A549 (cell line): ENCODE results near the gene CMKLR1. TPM values are rescaled to one million over a fixed set of nuclear protein-coding genes. Genes with fewer than 3 reads are reported as not detected.

Experiments used
- ATAC-seq, 2 experiments: fragments of 200-7000 bp in 1 of 2; fragments of >200 bp in 1 of 2; cut with Nextera tagmentation in 1 of 2; cut with Tn5 transposase in 1 of 2; 3 replicates each; pipeline versions ENCODE4 v1.8.0 to v1.9.1; 2018 to 2020; ENCODE audit warnings: mild to moderate bottlenecking in 1 of 2, moderate library complexity in 1 of 2
- CTCF ChIA-PET: fragments of 300-600 bp; sonication (Branson Sonifier 250); formaldehyde crosslinking; extraction: SDS; loops from one replicate; lab custom pipeline; 2021; ENCODE audit warnings: antibody characterized with exemption, inconsistent platforms; lab: Yijun Ruan, JAX
- POLR2A ChIA-PET: fragments of 350-600 bp; formaldehyde crosslinking; extraction: SDS; loops from one replicate; lab custom pipeline; 2021; ENCODE audit warnings: antibody characterized with exemption, inconsistent platforms; lab: Yijun Ruan, JAX
- DNase-seq, 2 experiments: peaks; one replicate each; pipeline versions ENCODE4 v3.0.0 to v3.0.0-alpha.2; 2011 to 2016; ENCODE audit warnings: low read depth in 1 of 2, low spot score in 1 of 2
- FAIRE-seq: peaks from 2 replicates; lab custom pipeline; 2011; peaks lifted over from hg19 to GRCh38; lab: Jason Lieb, UNC
- H3K27ac ChIP-seq, 2 experiments: fragments of >200 bp; sonication (Bioruptor Twin); formaldehyde crosslinking; 3 replicates each; pipeline ENCODE4 v1.5.1; 2016 to 2017
- H3K4me1 ChIP-seq: fragments of >200 bp; sonication (Bioruptor Twin); formaldehyde crosslinking; 3 replicates; pipeline ENCODE4 v1.6.1; 2016
- H3K4me2 ChIP-seq: fragments of >200 bp; sonication (Bioruptor Twin); formaldehyde crosslinking; 3 replicates; pipeline ENCODE4 v1.6.1; 2016
- H3K4me3 ChIP-seq: fragments of >200 bp; sonication (Bioruptor Twin); formaldehyde crosslinking; 3 replicates; pipeline ENCODE4 v1.5.1; 2016
- H3K9me3 ChIP-seq: fragments of >200 bp; sonication (Bioruptor Twin); formaldehyde crosslinking; 3 replicates; pipeline ENCODE4 v1.6.1; 2016
- BHLHE40 ChIP-seq: IDR thresholded peaks from 2 replicates; pipeline ENCODE4 v1.6.1; 2012; ENCODE audit warnings: low read depth, low read length, inconsistent platforms
- CBX8 ChIP-seq: fragments of 200-600 bp; sonication (generic); IDR thresholded peaks from 2 replicates; pipeline ENCODE4 v1.6.1; 2016
- CHD2 ChIP-seq: fragments of 150-350 bp; IDR thresholded peaks from 2 replicates; pipeline ENCODE4 v1.6.1; 2014; ENCODE audit warnings: low read length; ENCODE audit not compliant: partially characterized antibody
- CHD4 ChIP-seq: fragments of 200-600 bp; sonication (generic); IDR thresholded peaks from 2 replicates; pipeline ENCODE4 v1.6.1; 2016; ENCODE audit warnings: antibody characterized with exemption, mild to moderate bottlenecking, borderline replicate concordance
- EHF ChIP-seq: fragments of 250-450 bp; sonication (Bioruptor Pico); IDR thresholded peaks from 2 replicates; pipeline ENCODE4 v1.5.0; 2020; ENCODE audit warnings: mild to moderate bottlenecking
- EHMT2 ChIP-seq: fragments of 200-600 bp; sonication (generic); IDR thresholded peaks from 2 replicates; pipeline ENCODE4 v1.6.1; 2016; ENCODE audit warnings: antibody characterized with exemption, low read depth, mild to moderate bottlenecking, moderate library complexity
- EP300 ChIP-seq, 2 experiments: fragments of >200 bp; sonication (Bioruptor Twin); formaldehyde crosslinking; IDR thresholded peaks; 2 replicates in 1 of 2; 3 replicates in 1 of 2; pipeline ENCODE4 v1.6.1; 2016 to 2017
- FOSL2 ChIP-seq, 2 experiments: fragments of 450-650 bp in 1 of 2; fragments of >200 bp in 1 of 2; sonication (Bioruptor Twin) in 1 of 2; formaldehyde crosslinking; IDR thresholded peaks; 2 replicates each; pipeline versions ENCODE4 v1.5.0 to v1.6.1; 2016 to 2020; ENCODE audit warnings: mild to moderate bottlenecking in 1 of 2, moderate library complexity in 1 of 2
- FOXS1 ChIP-seq: fragments of 250-450 bp; sonication (Bioruptor Pico); IDR thresholded peaks from 2 replicates; pipeline ENCODE4 v1.5.0; 2020; ENCODE audit warnings: mild to moderate bottlenecking, moderate library complexity
- HDAC2 ChIP-seq: fragments of 200-600 bp; sonication (generic); IDR thresholded peaks from 2 replicates; pipeline ENCODE4 v1.6.1; 2016
- HEYL ChIP-seq: fragments of 250-450 bp; sonication (Bioruptor Pico); IDR thresholded peaks from 2 replicates; pipeline ENCODE4 v1.8.0; 2021; ENCODE audit warnings: mild to moderate bottlenecking, moderate library complexity
- JUN ChIP-seq, 2 experiments: fragments of >200 bp; sonication (Bioruptor Twin); formaldehyde crosslinking; IDR thresholded peaks; 2 replicates in 1 of 2; 3 replicates in 1 of 2; pipeline ENCODE4 v1.6.1; 2016 to 2017
- MAFK ChIP-seq: fragments of 450-650 bp; IDR thresholded peaks from 2 replicates; pipeline ENCODE4 v1.6.1; 2014; ENCODE audit not compliant: partially characterized antibody
- MYC ChIP-seq: IDR thresholded peaks from 2 replicates; pipeline ENCODE4 v1.6.1; 2012; ENCODE audit warnings: mild to moderate bottlenecking, inconsistent platforms, low read length, improper control_type of control experiment, borderline replicate concordance
- NR3C1 ChIP-seq: fragments of >200 bp; sonication (Bioruptor Twin); formaldehyde crosslinking; IDR thresholded peaks from 3 replicates; pipeline ENCODE4 v1.6.1; 2017
- PHF8 ChIP-seq: fragments of 200-600 bp; sonication (generic); IDR thresholded peaks from 2 replicates; pipeline ENCODE4 v1.6.1; 2016; ENCODE audit warnings: low read depth, mild to moderate bottlenecking, antibody characterized with exemption, moderate library complexity, borderline replicate concordance
- POLR2A ChIP-seq: IDR thresholded peaks from 2 replicates; pipeline ENCODE4 v1.6.1; 2012; ENCODE audit warnings: mild to moderate bottlenecking, low read length
- RAD21 ChIP-seq, 2 experiments: fragments of >200 bp in 1 of 2; sonication (Bioruptor Twin) in 1 of 2; formaldehyde crosslinking in 1 of 2; IDR thresholded peaks in 1 of 2; conservative IDR thresholded peaks in 1 of 2; 2 replicates in 1 of 2; 3 replicates in 1 of 2; pipeline ENCODE4 v1.6.1; 2012 to 2018; ENCODE audit warnings: inconsistent platforms in 1 of 2
- RARB ChIP-seq: fragments of 250-450 bp; sonication (Bioruptor Pico); IDR thresholded peaks from 2 replicates; pipeline ENCODE4 v1.8.0; 2021; ENCODE audit warnings: mild to moderate bottlenecking, moderate library complexity
- SMC3 ChIP-seq: fragments of >200 bp; sonication (Bioruptor Twin); formaldehyde crosslinking; IDR thresholded peaks from 3 replicates; pipeline ENCODE4 v1.6.1; 2018; ENCODE audit warnings: inconsistent platforms
- WGBS: methylation state at CpG from one replicate; pipeline ENCODE4 v1.1.6; 2017; ENCODE audit errors: missing lambda C conversion rate; 5-methylcytosine and 5-hydroxymethylcytosine counted together
- polyA plus RNA-seq, 4 experiments: library from polyadenylated mRNA; depleted of rRNA in 3 of 4; stranded (reverse); fragments of >200 nt; fragmentation: RNase III in 1 of 4; extraction: RNeasy Plus Mini Kit Qiagen cat#74134 plus additional on column Dnase treatment in 1 of 4; gene quantifications; 2 replicates in 3 of 4; 3 replicates in 1 of 4; pipeline ENCODE4 v1.2.3, GENCODE V29; 2011 to 2017
- TF ChIP-seq, protein P1 (sequence below): IDR thresholded peaks from 2 replicates; pipeline ENCODE4 v1.6.1; 2012
- TF ChIP-seq, protein P2 (sequence below): fragments of >200 bp; sonication (Bioruptor Twin); formaldehyde crosslinking; IDR thresholded peaks from 3 replicates; pipeline ENCODE4 v1.6.1; 2016
- TF ChIP-seq, protein P3 (sequence below): fragments of 450-650 bp; IDR thresholded peaks from 2 replicates; pipeline ENCODE4 v1.6.1; 2014; ENCODE audit warnings: antibody characterized with exemption
- TF ChIP-seq, protein P4 (sequence below): fragments of >200 bp; sonication (Bioruptor Twin); formaldehyde crosslinking; IDR thresholded peaks from 2 replicates; pipeline ENCODE4 v1.6.1; 2016

CMKLR1 gene
- polyA plus RNA-seq, 2 of the 4 experiments (the other 2 are of a cell fraction): not detected

DNA sequence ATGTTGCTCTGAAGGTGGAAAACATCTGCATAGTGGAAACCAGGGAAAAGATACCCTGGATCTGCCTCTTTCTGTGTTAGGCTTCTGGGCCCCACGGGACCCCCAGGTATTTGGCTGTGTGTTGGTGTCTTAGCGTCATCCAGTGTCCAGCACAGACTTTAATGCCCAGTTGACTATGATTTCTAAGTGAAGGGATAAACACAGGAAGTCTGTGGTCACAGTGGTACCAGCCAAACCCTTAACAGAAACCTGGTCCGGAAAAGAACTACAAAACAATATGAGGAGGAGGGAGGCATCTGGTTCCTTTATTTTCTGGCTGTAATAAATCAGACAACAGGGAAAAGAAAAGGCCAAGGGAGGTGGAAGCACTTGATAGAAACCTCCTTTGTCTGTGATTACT is 56.4 kb downstream of the CMKLR1 start:
- no peak for TF ChIP-seq NR3C1
- TF ChIP-seq CHD4: no peak
- TF ChIP-seq SMC3: no peak
- TF ChIP-seq CBX8: no peak
- TF ChIP-seq, protein P1, sequence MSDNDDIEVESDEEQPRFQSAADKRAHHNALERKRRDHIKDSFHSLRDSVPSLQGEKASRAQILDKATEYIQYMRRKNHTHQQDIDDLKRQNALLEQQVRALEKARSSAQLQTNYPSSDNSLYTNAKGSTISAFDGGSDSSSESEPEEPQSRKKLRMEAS: no peak
- TF ChIP-seq EP300 (IDR thresholded peaks at IDR 0.05): no peak
- no peak for TF ChIP-seq EHF (CRISPR knock-in tag)
- no peak for TF ChIP-seq BHLHE40
- TF ChIP-seq, protein P2, sequence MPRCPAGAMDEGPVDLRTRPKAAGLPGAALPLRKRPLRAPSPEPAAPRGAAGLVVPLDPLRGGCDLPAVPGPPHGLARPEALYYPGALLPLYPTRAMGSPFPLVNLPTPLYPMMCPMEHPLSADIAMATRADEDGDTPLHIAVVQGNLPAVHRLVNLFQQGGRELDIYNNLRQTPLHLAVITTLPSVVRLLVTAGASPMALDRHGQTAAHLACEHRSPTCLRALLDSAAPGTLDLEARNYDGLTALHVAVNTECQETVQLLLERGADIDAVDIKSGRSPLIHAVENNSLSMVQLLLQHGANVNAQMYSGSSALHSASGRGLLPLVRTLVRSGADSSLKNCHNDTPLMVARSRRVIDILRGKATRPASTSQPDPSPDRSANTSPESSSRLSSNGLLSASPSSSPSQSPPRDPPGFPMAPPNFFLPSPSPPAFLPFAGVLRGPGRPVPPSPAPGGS: no peak
- no peak for TF ChIP-seq FOXS1 (CRISPR knock-in tag)
- TF ChIP-seq EHMT2: no peak
- TF ChIP-seq POLR2A: no peak
- no peak for TF ChIP-seq CHD2
- TF ChIP-seq JUN (IDR thresholded peaks at IDR 0.05): no peak
- TF ChIP-seq, all 56 proteins: peak for 0
- no peak for ATAC-seq
- Histone ChIP-seq H3K4me3 (no peak overlapping the region), H3K4me1 (no peaks in the 10 kb centered on the region), H3K4me2 (no peak overlapping the region), H3K27ac (no peak overlapping the region), H3K9me3 (no peaks in the 10 kb centered on the region)
- DNase-seq: no peak
- CTCF ChIA-PET: no interaction called here
- POLR2A ChIA-PET: no interaction called here
- WGBS: 12% methylated on average over 3 of the region's 3 CpGs
- no peak for FAIRE-seq

DNA sequence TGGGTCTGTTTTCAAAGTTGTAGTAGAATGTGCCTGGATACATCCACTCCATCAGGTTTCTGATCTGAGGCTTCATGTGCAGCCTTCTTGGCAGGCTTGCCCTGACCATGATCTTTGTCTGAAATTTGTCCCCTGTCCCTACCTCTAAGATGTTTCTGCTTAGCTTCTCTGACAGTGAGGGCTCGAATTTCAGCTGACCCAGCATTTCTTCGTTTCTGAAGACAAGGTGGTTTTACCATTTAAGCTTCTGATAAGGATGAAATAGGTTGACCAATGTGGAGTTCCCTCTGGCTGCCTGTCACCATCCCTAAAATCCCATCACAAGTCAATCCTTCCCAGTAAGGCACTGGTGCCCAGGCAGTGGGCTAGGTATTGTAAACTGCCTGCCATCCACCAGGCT is 57.0 kb downstream of the CMKLR1 start:
- ChIA-PET CTCF (interaction anchor here (0.9 kb wide), 1 partner anchor 11 kb away, joined by 3 read pairs; no protein-coding TSS in a partner anchor), POLR2A (no interaction called here)
- no peak overlapping the region for H3K4me3 ChIP-seq
- no peak overlapping the region for H3K4me2 ChIP-seq
- FAIRE-seq: no peak
- H3K9me3 ChIP-seq: no peaks in the 10 kb centered on the region
- no peak for ATAC-seq
- no peak for DNase-seq
- TF ChIP-seq MYC: no peak
- TF ChIP-seq EHMT2: no peak
- peak; percentile 92 for TF ChIP-seq MAFK
- H3K27ac ChIP-seq: no peak overlapping the region
- H3K4me1 ChIP-seq: no peaks in the 10 kb centered on the region
- WGBS: 0% methylated on average over 2 of the region's 2 CpGs

DNA sequence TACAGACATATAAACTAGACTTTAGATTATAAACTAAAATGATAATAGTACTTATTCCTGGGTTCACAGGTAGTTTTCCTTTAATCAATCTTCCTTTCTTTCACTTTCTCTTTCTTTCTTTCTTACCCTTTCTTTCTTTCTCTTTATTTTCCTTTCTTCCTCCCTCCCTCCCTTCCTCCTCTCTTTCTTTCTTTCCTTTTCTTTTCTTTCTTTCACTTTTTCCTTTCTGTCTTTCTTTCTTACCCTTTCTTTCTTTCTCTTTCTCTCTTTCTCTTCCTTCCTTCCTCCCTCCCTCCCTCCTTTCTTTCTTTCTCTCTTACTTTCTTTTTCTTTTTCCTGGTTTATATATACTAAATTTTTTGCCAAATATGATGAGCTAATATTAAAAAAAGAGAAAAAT is 61.5 kb downstream of the CMKLR1 start:
- TF ChIP-seq POLR2A (no peak), FOSL2 (IDR thresholded peaks at IDR 0.05) (no peak), FOSL2 (CRISPR knock-in tag; IDR thresholded peaks at IDR 0.05) (no peak), RARB (CRISPR knock-in tag) (no peak), PHF8 (no peak), RAD21 (conservative IDR thresholded peaks at IDR 0.05 in 1 of 2, IDR thresholded peaks at IDR 0.05 in 1 of 2) (no peak)
- H3K9me3 ChIP-seq: no peaks in the 10 kb centered on the region
- no peaks in the 10 kb centered on the region for H3K4me1 ChIP-seq
- no peak overlapping the region for H3K27ac ChIP-seq
- ChIA-PET CTCF (no interaction called here), POLR2A (no interaction called here)
- ATAC-seq: no peak
- no peak overlapping the region for H3K4me3 ChIP-seq
- no peak for DNase-seq
- FAIRE-seq: no peak
- no peak overlapping the region for H3K4me2 ChIP-seq

DNA sequence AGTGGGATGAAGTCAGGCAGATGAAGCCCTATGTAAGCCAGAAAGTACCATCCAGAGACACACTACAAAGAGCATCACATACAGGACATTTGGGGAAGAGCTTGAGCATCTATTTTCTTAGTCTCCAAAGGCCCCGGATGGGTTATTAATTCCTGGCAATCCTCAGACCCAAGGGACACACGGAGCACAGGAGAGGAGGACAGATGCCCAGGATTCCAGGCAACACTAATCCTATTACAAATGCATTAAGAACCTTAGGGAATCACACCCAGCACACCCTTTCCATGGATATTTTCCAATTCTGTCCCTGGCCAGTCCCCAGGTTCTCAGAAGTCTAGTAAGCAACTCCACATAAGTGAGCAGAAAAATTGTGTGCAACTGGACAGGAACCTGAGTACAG is 65.9 kb downstream of the CMKLR1 start:
- TF ChIP-seq, protein P3, sequence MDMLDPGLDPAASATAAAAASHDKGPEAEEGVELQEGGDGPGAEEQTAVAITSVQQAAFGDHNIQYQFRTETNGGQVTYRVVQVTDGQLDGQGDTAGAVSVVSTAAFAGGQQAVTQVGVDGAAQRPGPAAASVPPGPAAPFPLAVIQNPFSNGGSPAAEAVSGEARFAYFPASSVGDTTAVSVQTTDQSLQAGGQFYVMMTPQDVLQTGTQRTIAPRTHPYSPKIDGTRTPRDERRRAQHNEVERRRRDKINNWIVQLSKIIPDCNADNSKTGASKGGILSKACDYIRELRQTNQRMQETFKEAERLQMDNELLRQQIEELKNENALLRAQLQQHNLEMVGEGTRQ: no peak
- TF ChIP-seq RARB (CRISPR knock-in tag): no peak
- no peak for TF ChIP-seq HDAC2
- no peak for TF ChIP-seq CHD2
- no peak for TF ChIP-seq RAD21 (conservative IDR thresholded peaks at IDR 0.05 in 1 of 2, IDR thresholded peaks at IDR 0.05 in 1 of 2)
- TF ChIP-seq, protein P4, sequence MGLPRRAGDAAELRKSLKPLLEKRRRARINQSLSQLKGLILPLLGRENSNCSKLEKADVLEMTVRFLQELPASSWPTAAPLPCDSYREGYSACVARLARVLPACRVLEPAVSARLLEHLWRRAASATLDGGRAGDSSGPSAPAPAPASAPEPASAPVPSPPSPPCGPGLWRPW: no peak
- TF ChIP-seq HEYL (CRISPR knock-in tag): no peak
- TF ChIP-seq, all 56 proteins: peak for 0
- WGBS: 0% methylated on average over 2 of the region's 2 CpGs
- ChIA-PET POLR2A (no interaction called here), CTCF (no interaction called here)
- no peak for DNase-seq
- no peak overlapping the region for H3K4me3 ChIP-seq
- no peaks in the 10 kb centered on the region for H3K9me3 ChIP-seq
- H3K4me1 ChIP-seq: no peaks in the 10 kb centered on the region
- FAIRE-seq: no peak
- ATAC-seq: no peak
- H3K4me2 ChIP-seq: no peak overlapping the region
- H3K27ac ChIP-seq: no peak overlapping the region
